Neural progenitor cell (in vitro differentiated cells): ENCODE data around the gene RARA. TPM values are rescaled to one million over a fixed set of nuclear protein-coding genes. Genes with fewer than 3 reads are reported as not detected.

Source experiments
- DNase-seq: peaks from one replicate; pipeline ENCODE4 v3.0.0-alpha.2; 2016; ENCODE audit warnings: low spot score
- H2AFZ ChIP-seq: fragments of 200-600 bp; sonication (generic); replicated peaks from 2 replicates; pipeline ENCODE4 v1.6.1; 2016; ENCODE audit warnings: antibody characterized with exemption
- H3F3A ChIP-seq: fragments of 200-600 bp; sonication (generic); 2 replicates; pipeline ENCODE4 v1.6.1; 2016; ENCODE audit warnings: antibody characterized with exemption, low read depth
- H3K27ac ChIP-seq: fragments of 200-600 bp; sonication (generic); 2 replicates; pipeline ENCODE4 v1.5.1; 2016; ENCODE audit warnings: mild to moderate bottlenecking
- H3K27me3 ChIP-seq: fragments of 200-600 bp; sonication (generic); 2 replicates; pipeline ENCODE4 v1.6.1; 2016; ENCODE audit warnings: mild to moderate bottlenecking, moderate library complexity
- H3K36me3 ChIP-seq: fragments of 200-600 bp; sonication (generic); 2 replicates; pipeline ENCODE4 v1.5.1; 2016
- H3K4me1 ChIP-seq: fragments of 200-600 bp; sonication (generic); 2 replicates; pipeline ENCODE4 v1.6.1; 2016; ENCODE audit warnings: mixed run types
- H3K4me2 ChIP-seq: fragments of 200-600 bp; sonication (generic); 2 replicates; pipeline ENCODE4 v1.6.1; 2016
- H3K4me3 ChIP-seq: fragments of 200-600 bp; sonication (generic); 2 replicates; pipeline ENCODE4 v1.5.1; 2016
- H3K79me2 ChIP-seq: fragments of 200-600 bp; sonication (generic); 2 replicates; pipeline ENCODE4 v1.6.1; 2016; ENCODE audit warnings: low read depth
- H3K9ac ChIP-seq: fragments of 200-600 bp; sonication (generic); 2 replicates; pipeline ENCODE4 v1.6.1; 2016
- H3K9me3 ChIP-seq: fragments of 200-600 bp; sonication (generic); 2 replicates; pipeline ENCODE4 v1.5.1; 2016; ENCODE audit warnings: low read depth
- H4K20me1 ChIP-seq: fragments of 200-600 bp; sonication (generic); 2 replicates; pipeline ENCODE4 v1.6.1; 2016; ENCODE audit warnings: low read depth
- H3K27ac Mint-ChIP-seq: 3 replicates; pipeline ENCODE4 v1.8.0; 2021; ENCODE audit warnings: mixed read lengths
- H3K27me3 Mint-ChIP-seq: 2 replicates; pipeline ENCODE4 v1.8.0; 2022; ENCODE audit warnings: low read depth, mild to moderate bottlenecking, inconsistent platforms, moderate library complexity, mixed read lengths; ENCODE audit not compliant: insufficient read depth
- H3K36me3 Mint-ChIP-seq: 3 replicates; pipeline ENCODE4 v1.8.0; 2021; ENCODE audit warnings: mixed read lengths
- H3K4me1 Mint-ChIP-seq: 3 replicates; pipeline ENCODE4 v1.8.0; 2021; ENCODE audit warnings: mixed read lengths
- H3K4me3 Mint-ChIP-seq: 3 replicates; pipeline ENCODE4 v1.8.0; 2021; ENCODE audit warnings: mild to moderate bottlenecking, moderate library complexity, mixed read lengths
- H3K9me3 Mint-ChIP-seq: 3 replicates; pipeline ENCODE4 v1.8.0; 2020; ENCODE audit warnings: mixed read lengths
- CTCF ChIP-seq: fragments of 200-600 bp; sonication (generic); IDR thresholded peaks from 2 replicates; pipeline ENCODE4 v1.5.1; 2017; ENCODE audit warnings: antibody characterized with exemption, mild to moderate bottlenecking
- EZH2 ChIP-seq: fragments of 200-600 bp; sonication (generic); IDR thresholded peaks from 2 replicates; pipeline ENCODE4 v1.6.1; 2017; ENCODE audit warnings: antibody characterized with exemption, mild to moderate bottlenecking, moderate library complexity
- EZH2phosphoT487 ChIP-seq: fragments of 200-600 bp; sonication (generic); IDR thresholded peaks from 2 replicates; pipeline ENCODE4 v1.6.1; 2017; ENCODE audit warnings: antibody characterized with exemption
- small RNA-seq: library from RNA; depleted of rRNA; stranded (forward); fragments of <200 nt; gene quantifications from one replicate; pipeline ENCODE3, GENCODE V24; 2015
- total RNA-seq: library from RNA; depleted of rRNA; stranded (reverse); fragments of >200 nt; gene quantifications from 2 replicates; pipeline ENCODE4 v1.2.3, GENCODE V29; 2015; ENCODE audit warnings: low replicate concordance

RARA gene
- total RNA-seq, 1 donor from 2014 or later: 9.0 TPM

GRCh38 chr17:40399185-40399584 is 90.2 kb downstream of the RARA start:
- no peaks in the 10 kb centered on the region for H3K9me3 ChIP-seq
- H3F3A ChIP-seq: peaks cover 89% of the 10 kb centered on the region
- Mint-ChIP-seq H3K27me3 (peaks cover 4% of the 10 kb centered on the region), H3K4me3 (no peak overlapping the region), H3K4me1 (no peaks in the 10 kb centered on the region), H3K27ac (no peak overlapping the region), H3K9me3 (no peaks in the 10 kb centered on the region), H3K36me3 (peaks cover 30% of the 10 kb centered on the region)
- H3K4me2 ChIP-seq: no peak overlapping the region
- DNase-seq: peak; percentile 72
- TF ChIP-seq EZH2: no peak
- peak; percentile 61 for TF ChIP-seq CTCF
- no peaks in the 10 kb centered on the region for H3K4me1 ChIP-seq
- H3K4me3 ChIP-seq: no peak overlapping the region
- no peak overlapping the region for H2AFZ ChIP-seq
- H3K79me2 ChIP-seq: no peaks in the 10 kb centered on the region
- no peaks in the 10 kb centered on the region for H3K27me3 ChIP-seq
- H3K27ac ChIP-seq: no peak overlapping the region
- H3K36me3 ChIP-seq: peaks cover 69% of the 10 kb centered on the region
- H3K9ac ChIP-seq: no peak overlapping the region
- peaks cover 31% of the 10 kb centered on the region for H4K20me1 ChIP-seq

- H3K4me1 Mint-ChIP-seq: no peaks in the 10 kb centered on the region
- peaks cover 86% of the 10 kb centered on the region for H3F3A ChIP-seq
- no peak overlapping the region for H3K4me2 ChIP-seq
- peaks cover 79% of the 10 kb centered on the region for H3K36me3 ChIP-seq
- no peak for DNase-seq
- no peak overlapping the region for H3K9ac ChIP-seq
- no peak for TF ChIP-seq EZH2
- H2AFZ ChIP-seq: no peak overlapping the region
- peaks cover 4% of the 10 kb centered on the region for H3K27me3 Mint-ChIP-seq
- H3K27me3 ChIP-seq: no peaks in the 10 kb centered on the region
- H3K27ac Mint-ChIP-seq: no peak overlapping the region
- H3K4me3 ChIP-seq: no peak overlapping the region
- H3K4me3 Mint-ChIP-seq: no peak overlapping the region
- H3K4me1 ChIP-seq: no peaks in the 10 kb centered on the region
- no peaks in the 10 kb centered on the region for H3K79me2 ChIP-seq
- no peaks in the 10 kb centered on the region for H3K9me3 Mint-ChIP-seq
- H4K20me1 ChIP-seq: peaks cover 40% of the 10 kb centered on the region
- no peaks in the 10 kb centered on the region for H3K9me3 ChIP-seq
- H3K36me3 Mint-ChIP-seq: peaks cover 34% of the 10 kb centered on the region
- H3K27ac ChIP-seq: no peak overlapping the region
Observed at GRCh38 chr17:40402668-40403067, 93.7 kb downstream of the RARA start.

- Histone ChIP-seq H4K20me1 (peaks cover 38% of the 10 kb centered on the region), H3F3A (peaks cover 87% of the 10 kb centered on the region), H3K4me1 (no peaks in the 10 kb centered on the region), H3K36me3 (peaks cover 77% of the 10 kb centered on the region), H3K79me2 (no peaks in the 10 kb centered on the region), H3K4me3 (no peak overlapping the region), H3K9me3 (no peaks in the 10 kb centered on the region), H3K27me3 (no peaks in the 10 kb centered on the region), H2AFZ (no peak overlapping the region), H3K27ac (peak overlapping the region; percentile 3), H3K4me2 (no peak overlapping the region), H3K9ac (no peak overlapping the region)
- Mint-ChIP-seq H3K4me3 (no peak overlapping the region), H3K27ac (no peak overlapping the region), H3K27me3 (peaks cover 5% of the 10 kb centered on the region), H3K36me3 (peaks cover 34% of the 10 kb centered on the region), H3K4me1 (no peaks in the 10 kb centered on the region), H3K9me3 (no peaks in the 10 kb centered on the region)
- no peak for DNase-seq
- no peak for TF ChIP-seq CTCF
- TF ChIP-seq EZH2: no peak
- TF ChIP-seq EZH2phosphoT487: no peak
Observed at GRCh38 chr17:40404003-40404402, 95.0 kb downstream of the RARA start.

Small RNAs within 50 kb of the gene (small RNA-seq; reads per million reads assigned to genes)
- not detected for gene RF00019
- not detected for gene RNA5SP441

Other genes starting within 250 kb of the RARA start
- 14.5 and 20.8 TPM in 2 replicates for gene THRA, start 246.2 kb upstream of the RARA start, total RNA-seq
- 0.24 and 0.87 TPM in 2 replicates for gene NR1D1, start 208.6 kb upstream of the RARA start, total RNA-seq
- gene MSL1, start 187.2 kb upstream of the RARA start, total RNA-seq: 144 and 190 TPM in 2 replicates
- 64.0 and 68.9 TPM in 2 replicates for gene CASC3, start 168.6 kb upstream of the RARA start, total RNA-seq
- 6.8 and 8.3 TPM in 2 replicates for gene RAPGEFL1, start 131.7 kb upstream of the RARA start, total RNA-seq
- gene WIPF2, start 89.9 kb upstream of the RARA start, total RNA-seq: 6.8 and 9.3 TPM in 2 replicates
- 54.6 and 65.3 TPM in 2 replicates for gene CDC6, start 21.3 kb upstream of the RARA start, total RNA-seq
- not detected in 2 replicates for gene GJD3, start 55.6 kb downstream of the RARA start, total RNA-seq
- gene TOP2A, start 108.7 kb downstream of the RARA start, total RNA-seq: 566 and 968 TPM in 2 replicates
- 14.4 and 20.3 TPM in 2 replicates for gene IGFBP4, start 134.3 kb downstream of the RARA start, total RNA-seq
- not detected in 2 replicates for gene TNS4, start 192.4 kb downstream of the RARA start, total RNA-seq